Measurements from ENCODE around the gene PNPLA8. TPM values are rescaled to one million over a fixed set of nuclear protein-coding genes. Genes with fewer than 3 reads are reported as not detected.

Gene PNPLA8
- total RNA-seq, 1 experiment from 2014 or later: 6.9 TPM

GRCh38 chr7:108569381-108570145 lies 43.6 kb upstream of the PNPLA8 start, which contains the start of the genes DNAJB9 and THAP5:
Gene DNAJB9 (plus strand): TSS chr7:108569874. CDS start chr7:108571727, 1,853 bp downstream.
Gene THAP5 (minus strand): TSS chr7:108569706. CDS start chr7:108569569, 137 bp downstream.
- BruUV-seq (replicated peaks): no TSS peak
- Mint-ChIP-seq H3K27me3 (ENCODE audit: unreplicated experiment) (no peaks in the 10 kb centered on the region), H3K27ac (ENCODE audit: unreplicated experiment) (peak within 1 kb of the TSS; percentile 99), H3K36me3 (ENCODE audit: insufficient read depth, unreplicated experiment) (peaks cover 44% of the 10 kb centered on the region), H3K4me3 (ENCODE audit: low read depth, unreplicated experiment) (peak within 1 kb of the TSS; percentile 99), H3K9me3 (ENCODE audit: low read depth, unreplicated experiment) (no peaks in the 10 kb centered on the region), H3K4me1 (ENCODE audit: low read depth, unreplicated experiment) (no peaks in the 10 kb centered on the region)
- CTCF ChIA-PET: interaction anchor here (1.2 kb wide), 1 partner anchor 8 kb away, joined by 3 read pairs; no protein-coding TSS in a partner anchor
- intact Hi-C loops (cut with micrococcal nuclease; ENCODE audit: unreplicated experiment): loop anchor here (5.0 kb wide), 1 partner anchor 42 kb away; the partner anchor contains the start of gene PNPLA8
- DNase-seq: peak; percentile 95
- no peak for TF ChIP-seq CTCF (IDR thresholded peaks at IDR 0.05; ENCODE audit: unreplicated experiment)

GRCh38 chr7:108568801-108569380 lies 43.0 kb upstream of the PNPLA8 start:
- no peaks in the 10 kb centered on the region for H3K9me3 Mint-ChIP-seq (ENCODE audit: low read depth, unreplicated experiment)
- no peak for TF ChIP-seq CTCF (IDR thresholded peaks at IDR 0.05; ENCODE audit: unreplicated experiment)
- CTCF ChIA-PET: no interaction called here
- H3K36me3 Mint-ChIP-seq (ENCODE audit: insufficient read depth, unreplicated experiment): peaks cover 41% of the 10 kb centered on the region
- H3K4me1 Mint-ChIP-seq (ENCODE audit: low read depth, unreplicated experiment): no peaks in the 10 kb centered on the region
- TSS peak; percentile 66 for BruUV-seq (replicated peaks)
- no peaks in the 10 kb centered on the region for H3K27me3 Mint-ChIP-seq (ENCODE audit: unreplicated experiment)
- DNase-seq: no peak
- H3K4me3 Mint-ChIP-seq (ENCODE audit: low read depth, unreplicated experiment): peak overlapping the region; percentile 99
- peak overlapping the region; percentile 99 for H3K27ac Mint-ChIP-seq (ENCODE audit: unreplicated experiment)
- intact Hi-C loops (cut with micrococcal nuclease; ENCODE audit: unreplicated experiment): loop anchor here (5.0 kb wide), 1 partner anchor 42 kb away; the partner anchor contains the start of gene PNPLA8

- peak overlapping the region; percentile 4 for H3K27ac Mint-ChIP-seq (ENCODE audit: unreplicated experiment)
- CTCF ChIA-PET: no interaction called here
- no peak for TF ChIP-seq CTCF (IDR thresholded peaks at IDR 0.05; ENCODE audit: unreplicated experiment)
- intact Hi-C loops (cut with micrococcal nuclease; ENCODE audit: unreplicated experiment): loop anchor here (5.0 kb wide), 1 partner anchor 39 kb away; the partner anchor contains the start of gene PNPLA8
- no TSS peak for BruUV-seq (replicated peaks)
- no peaks in the 10 kb centered on the region for H3K27me3 Mint-ChIP-seq (ENCODE audit: unreplicated experiment)
- H3K4me3 Mint-ChIP-seq (ENCODE audit: low read depth, unreplicated experiment): no peak overlapping the region
- peaks cover 29% of the 10 kb centered on the region for H3K36me3 Mint-ChIP-seq (ENCODE audit: insufficient read depth, unreplicated experiment)
- no peak for DNase-seq
- H3K4me1 Mint-ChIP-seq (ENCODE audit: low read depth, unreplicated experiment): no peaks in the 10 kb centered on the region
- no peaks in the 10 kb centered on the region for H3K9me3 Mint-ChIP-seq (ENCODE audit: low read depth, unreplicated experiment)
Observed at GRCh38 chr7:108565987-108566386, 40.1 kb upstream of the PNPLA8 start.

GRCh38 chr7:108561047-108561619 lies 35.2 kb upstream of the PNPLA8 start:
- CTCF ChIA-PET: interaction anchor here (1.2 kb wide), 1 partner anchor 9 kb away, joined by 3 read pairs; no protein-coding TSS in a partner anchor
- Mint-ChIP-seq H3K4me3 (ENCODE audit: low read depth, unreplicated experiment) (no peak overlapping the region), H3K4me1 (ENCODE audit: low read depth, unreplicated experiment) (peaks cover 8% of the 10 kb centered on the region), H3K27ac (ENCODE audit: unreplicated experiment) (no peak overlapping the region), H3K27me3 (ENCODE audit: unreplicated experiment) (no peaks in the 10 kb centered on the region), H3K9me3 (ENCODE audit: low read depth, unreplicated experiment) (peaks cover 6% of the 10 kb centered on the region), H3K36me3 (ENCODE audit: insufficient read depth, unreplicated experiment) (no peaks in the 10 kb centered on the region)
- intact Hi-C loops (cut with micrococcal nuclease; ENCODE audit: unreplicated experiment): no loop called here
- BruUV-seq (replicated peaks): no TSS peak
- no peak for DNase-seq
- TF ChIP-seq CTCF (IDR thresholded peaks at IDR 0.05; ENCODE audit: unreplicated experiment): no peak

Measured in Calu3 (cell line).